Activated CD4-positive, CD25-positive, alpha-beta regulatory T cell treated with anti-CD3 and anti-CD28 coated beads, Interleukin-2, amount 50 U/mL, for 72 hours (primary cell): ENCODE results near the gene TMEM80.
"Not testable (repeated sequence)": the region's sequence is repeated elsewhere in the genome, so short reads cannot be mapped to it uniquely, and the experiment has no call there.

ENCODE experiments used
- DNase-seq: peaks from one replicate; pipeline ENCODE4 v3.0.0; 2021

The TMEM80 gene

GRCh38 chr11:680476-680875, 15.1 kb upstream of the TMEM80 start:
- DNase-seq: no peak

- DNase-seq: no peak
Observed at GRCh38 chr11:680970-681369, 14.6 kb upstream of the TMEM80 start.

- DNase-seq: no peak
Observed at GRCh38 chr11:686451-687243, 9.0 kb upstream of the TMEM80 start.

- DNase-seq: no peak
Observed at GRCh38 chr11:687751-688150, 7.9 kb upstream of the TMEM80 start.

- no peak for DNase-seq
Observed at GRCh38 chr11:688681-689080, 6.9 kb upstream of the TMEM80 start.

- no peak for DNase-seq
Observed at GRCh38 chr11:689625-690024, 6.0 kb upstream of the TMEM80 start.

GRCh38 chr11:690244-690643, 5.4 kb upstream of the TMEM80 start:
- DNase-seq: not testable (repeated sequence)

- DNase-seq: no peak
Observed at GRCh38 chr11:690738-691633, 4.6 kb upstream of the TMEM80 start.

GRCh38 chr11:691710-692590, 3.7 kb upstream of the TMEM80 start:
- DNase-seq: no peak

- peak; percentile 56 for DNase-seq
Observed at GRCh38 chr11:692824-693414, 2.7 kb upstream of the TMEM80 start.

- DNase-seq: no peak
Observed at GRCh38 chr11:693415-693831, 2.2 kb upstream of the TMEM80 start.

GRCh38 chr11:693887-694562, 1.6 kb upstream of the TMEM80 start:
- DNase-seq: no peak

GRCh38 chr11:694563-695287, 891 bp upstream of the TMEM80 start, which contains the start of gene DEAF1:
Gene DEAF1, minus strand, starts transcription at chr11:695222. Its CDS starts 175 bp downstream, at chr11:695047.
- DNase-seq: peak; percentile 99

- DNase-seq: no peak
Observed at GRCh38 chr11:695288-695537, 403 bp upstream of the TMEM80 start.

GRCh38 chr11:696955-697491, 1.4 kb downstream of the TMEM80 start:
- no peak for DNase-seq

- no peak for DNase-seq
Observed at GRCh38 chr11:697811-698311, 2.2 kb downstream of the TMEM80 start.

GRCh38 chr11:698493-699115, 3.0 kb downstream of the TMEM80 start:
- no peak for DNase-seq

- DNase-seq: no peak
Observed at GRCh38 chr11:699116-699508, 3.5 kb downstream of the TMEM80 start.

GRCh38 chr11:699753-700152, 4.1 kb downstream of the TMEM80 start:
- no peak for DNase-seq

GRCh38 chr11:701741-702461, 6.3 kb downstream of the TMEM80 start:
- no peak for DNase-seq
